Activated CD4-positive, alpha-beta T cell treated with anti-CD3 and anti-CD28 coated beads, Interleukin-2, amount 50 U/mL, for 24 hours (primary cell): ENCODE results near the gene CTSL.
"Not testable (repeated sequence)": the region's sequence is repeated elsewhere in the genome, so short reads cannot be mapped to it uniquely, and the experiment has no call there.

Experiments
- DNase-seq, 2 donors: peaks; one replicate each; pipeline ENCODE4 v3.0.0-alpha.2; 2020; ENCODE audit warnings: low read depth in 1 of 2, low spot score in 1 of 2

The CTSL gene

GRCh38 chr9:87751868-87752267, 25.9 kb downstream of the CTSL start:
- DNase-seq = no peak

- no peak for DNase-seq
Observed at GRCh38 chr9:87753313-87753712, 27.4 kb downstream of the CTSL start.

- not testable (repeated sequence) for DNase-seq
Observed at GRCh38 chr9:87758330-87758729, 32.4 kb downstream of the CTSL start.

GRCh38 chr9:87759980-87760379, 34.1 kb downstream of the CTSL start:
- DNase-seq = not testable (repeated sequence)

- DNase-seq = no peak
Observed at GRCh38 chr9:87760529-87760928, 34.6 kb downstream of the CTSL start.

GRCh38 chr9:87763286-87763685, 37.4 kb downstream of the CTSL start:
- DNase-seq = no peak

- no peak for DNase-seq
Observed at GRCh38 chr9:87765521-87765920, 39.6 kb downstream of the CTSL start.

- no peak for DNase-seq
Observed at GRCh38 chr9:87766697-87767096, 40.8 kb downstream of the CTSL start.

- no peak for DNase-seq
Observed at GRCh38 chr9:87770616-87771315, 44.8 kb downstream of the CTSL start.

- DNase-seq = no peak
Observed at GRCh38 chr9:87771316-87772006, 45.5 kb downstream of the CTSL start.

- DNase-seq = no peak
Observed at GRCh38 chr9:87776481-87777379, 50.8 kb downstream of the CTSL start.

GRCh38 chr9:87778996-87779395, 53.1 kb downstream of the CTSL start:
- DNase-seq = no peak
